H1 (cell line): ENCODE measurements around the gene SRCIN1. TPM values are rescaled to one million over a fixed set of nuclear protein-coding genes. Genes with fewer than 3 reads are reported as not detected.
A peak's percentile ranks its signal among the peaks of the same experiment; 100 is the strongest.

Experiments used
- CTCF ChIA-PET: fragments of 300-600 bp; sonication (Branson Sonifier 250); formaldehyde crosslinking; loops from one replicate; lab custom pipeline; 2021; ENCODE audit not compliant: partially characterized antibody; lab: Charles Lee
- POLR2A ChIA-PET: fragments of 300-600 bp; sonication (Branson Sonifier 250); formaldehyde crosslinking; loops from one replicate; lab custom pipeline; 2021; ENCODE audit warnings: inconsistent platforms; ENCODE audit not compliant: partially characterized antibody; lab: Charles Lee
- DNase-seq, 2 experiments: peaks; one replicate each; pipeline versions ENCODE4 v3.0.0 to v3.0.0-alpha.2; 2010 to 2022; ENCODE audit warnings: low spot score in 2 of 2, low read depth in 1 of 2, mixed read lengths in 1 of 2
- FAIRE-seq: peaks from 2 replicates; lab custom pipeline; 2011; peaks lifted over from hg19 to GRCh38; lab: Jason Lieb, UNC
- H2AFZ ChIP-seq: 2 replicates; pipeline ENCODE4 v1.8.1; 2012; ENCODE audit warnings: low read length, inconsistent platforms
- H2AK5ac ChIP-seq: 2 replicates; pipeline ENCODE4 v1.6.1; 2013; ENCODE audit warnings: low read depth, low read length
- H2BK120ac ChIP-seq: replicated peaks from 2 replicates; pipeline ENCODE3; 2013; ENCODE audit warnings: low read depth, low read length, inconsistent platforms
- H2BK12ac ChIP-seq: 2 replicates; pipeline ENCODE4 v1.6.1; 2013; ENCODE audit warnings: low read depth, low read length
- H2BK15ac ChIP-seq: 2 replicates; pipeline ENCODE4 v1.6.1; 2013; ENCODE audit warnings: low read length
- H2BK20ac ChIP-seq: 2 replicates; pipeline ENCODE4 v1.6.1; 2013; ENCODE audit warnings: low read length
- H2BK5ac ChIP-seq: 2 replicates; pipeline ENCODE4 v1.6.1; 2013; ENCODE audit warnings: low read depth, low read length
- H3K14ac ChIP-seq: 2 replicates; pipeline ENCODE4 v1.6.1; 2013; ENCODE audit warnings: inconsistent platforms; ENCODE audit not compliant: insufficient read length
- H3K18ac ChIP-seq: 2 replicates; pipeline ENCODE4 v1.6.1; 2013; ENCODE audit warnings: low read length; ENCODE audit errors: extremely low read depth
- H3K23ac ChIP-seq: 2 replicates; pipeline ENCODE4 v1.6.1; 2013; ENCODE audit warnings: inconsistent platforms; ENCODE audit not compliant: insufficient read length
- H3K23me2 ChIP-seq: 2 replicates; pipeline ENCODE4 v1.6.1; 2013; ENCODE audit warnings: low read depth, low read length
- H3K27ac ChIP-seq: 2 replicates; pipeline ENCODE4 v1.6.1; 2011; ENCODE audit warnings: low read depth, low read length, inconsistent platforms
- H3K27me3 ChIP-seq, 4 experiments: replicated peaks in 1 of 4; 1 replicate in 1 of 4; 2 replicates in 3 of 4; pipeline versions ENCODE4 v1.6.1 to v1.8.1; 2011 to 2013; ENCODE audit warnings: low read length in 3 of 4, mild to moderate bottlenecking in 3 of 4, inconsistent platforms in 2 of 4, mixed read lengths in 2 of 4, moderate library complexity in 1 of 4; ENCODE audit not compliant: control insufficient read depth in 3 of 4, insufficient read depth in 3 of 4; ENCODE audit errors: extremely low read depth in 1 of 4
- H3K36me3 ChIP-seq, 4 experiments: 2 replicates each; pipeline versions ENCODE4 v1.6.1 to v1.8.1; 2011 to 2013; ENCODE audit warnings: mild to moderate bottlenecking in 4 of 4, low read length in 3 of 4, moderate library complexity in 2 of 4, control low read depth in 1 of 4, inconsistent platforms in 1 of 4; ENCODE audit not compliant: insufficient read depth in 4 of 4, control insufficient read depth in 2 of 4
- H3K4ac ChIP-seq: replicated peaks from 2 replicates; pipeline ENCODE3; 2013; ENCODE audit warnings: low read length, low read depth, mixed read lengths, inconsistent platforms; ENCODE audit not compliant: insufficient read length
- H3K4me1 ChIP-seq, 4 experiments: replicated peaks in 1 of 4; 1 replicate in 1 of 4; 2 replicates in 3 of 4; pipeline versions ENCODE4 v1.6.1 to v1.8.1; 2011 to 2013; ENCODE audit warnings: low read length in 3 of 4, inconsistent platforms in 2 of 4, mixed read lengths in 1 of 4; ENCODE audit not compliant: insufficient read depth in 4 of 4, control insufficient read depth in 3 of 4
- H3K4me2 ChIP-seq, 2 experiments: 2 replicates each; pipeline versions ENCODE4 v1.6.1 to v1.8.1; 2011 to 2013; ENCODE audit warnings: low read depth in 2 of 2, low read length in 2 of 2, control low read depth in 1 of 2, inconsistent platforms in 1 of 2, mild to moderate bottlenecking in 1 of 2; ENCODE audit not compliant: insufficient read depth in 1 of 2
- H3K4me3 ChIP-seq, 4 experiments: fragments of 200-600, 300-600 bp in 1 of 4; sonication (generic), shearing (Covaris generic), sonication (Bioruptor Twin) in 1 of 4; 2 replicates each; pipeline versions ENCODE4 v1.5.1 to v1.8.1; 2011 to 2016; ENCODE audit warnings: low read length in 4 of 4, low read depth in 3 of 4, control low read depth in 2 of 4, inconsistent platforms in 2 of 4, mild to moderate bottlenecking in 2 of 4, mixed read lengths in 1 of 4, moderate library complexity in 1 of 4; ENCODE audit not compliant: insufficient read depth in 2 of 4; ENCODE audit errors: extremely low read depth in 1 of 4
- H3K56ac ChIP-seq: replicated peaks from 2 replicates; pipeline ENCODE3; 2013; ENCODE audit warnings: low read depth, mild to moderate bottlenecking, mixed read lengths, low read length, inconsistent platforms; ENCODE audit not compliant: insufficient read length
- H3K79me1 ChIP-seq: 2 replicates; pipeline ENCODE4 v1.6.1; 2013; ENCODE audit warnings: low read depth, low read length, control low read depth
- H3K79me2 ChIP-seq, 2 experiments: 2 replicates each; pipeline versions ENCODE4 v1.6.1 to v1.8.1; 2012 to 2013; ENCODE audit warnings: low read length in 2 of 2, mild to moderate bottlenecking in 2 of 2, inconsistent platforms in 1 of 2; ENCODE audit not compliant: insufficient read depth in 2 of 2, control insufficient read depth in 1 of 2
- H3K9ac ChIP-seq, 4 experiments: replicated peaks in 1 of 4; 1 replicate in 1 of 4; 2 replicates in 3 of 4; pipeline versions ENCODE4 v1.6.1 to v1.8.1; 2011 to 2013; ENCODE audit warnings: low read depth in 3 of 4, low read length in 3 of 4, control low read depth in 2 of 4, mild to moderate bottlenecking in 2 of 4, moderate library complexity in 2 of 4, inconsistent platforms in 1 of 4; ENCODE audit errors: extremely low read depth in 1 of 4
- H3K9me3 ChIP-seq, 2 experiments: 2 replicates each; pipeline versions ENCODE4 v1.6.1 to v1.8.1; 2012 to 2013; ENCODE audit warnings: mild to moderate bottlenecking in 2 of 2, moderate library complexity in 2 of 2, control low read depth in 1 of 2, inconsistent platforms in 1 of 2, low read depth in 1 of 2, low read length in 1 of 2, mixed read lengths in 1 of 2; ENCODE audit not compliant: insufficient read depth in 2 of 2
- H4K20me1 ChIP-seq, 2 experiments: replicated peaks in 1 of 2; 2 replicates each; pipeline versions ENCODE3 to v1.8.1; 2011 to 2013; ENCODE audit warnings: inconsistent platforms in 2 of 2, low read length in 2 of 2, mild to moderate bottlenecking in 1 of 2; ENCODE audit not compliant: insufficient read depth in 2 of 2, control insufficient read depth in 1 of 2
- H4K5ac ChIP-seq: 2 replicates; pipeline ENCODE4 v1.6.1; 2013; ENCODE audit warnings: low read length, low read depth, mixed read lengths, inconsistent platforms; ENCODE audit not compliant: insufficient read length
- H4K8ac ChIP-seq: 2 replicates; pipeline ENCODE4 v1.8.0; 2013; ENCODE audit warnings: mild to moderate bottlenecking, moderate library complexity, low read length, inconsistent platforms; ENCODE audit not compliant: insufficient read depth; ENCODE audit errors: extremely low read depth
- H4K91ac ChIP-seq: replicated peaks from 2 replicates; pipeline ENCODE3; 2013; ENCODE audit warnings: low read length, mixed read lengths, inconsistent platforms; ENCODE audit not compliant: insufficient read length
- ASH2L ChIP-seq: fragments of 200-600, 300-600 bp; sonication (generic); IDR thresholded peaks from one replicate; pipeline ENCODE4 v1.7.1; 2017; ENCODE audit warnings: low read length
- BACH1 ChIP-seq: IDR thresholded peaks from 2 replicates; pipeline ENCODE4 v1.6.1; 2012; ENCODE audit warnings: low read length, improper control_type of control experiment
- CHD2 ChIP-seq: IDR thresholded peaks from 2 replicates; pipeline ENCODE4 v1.6.1; 2012; ENCODE audit warnings: low read length, improper control_type of control experiment
- CTBP2 ChIP-seq: IDR thresholded peaks from 2 replicates; pipeline ENCODE4 v1.7.0; 2011; ENCODE audit warnings: borderline replicate concordance, mild to moderate bottlenecking, moderate library complexity, mixed read lengths, low read length; ENCODE audit not compliant: insufficient read depth, insufficient read length
- EGR1 ChIP-seq: IDR thresholded peaks from 2 replicates; pipeline ENCODE4 v1.6.1; 2011; ENCODE audit warnings: low read depth, low read length, borderline replicate concordance
- FOSL1 ChIP-seq: IDR thresholded peaks from 2 replicates; pipeline ENCODE4 v1.6.1; 2011; ENCODE audit warnings: mild to moderate bottlenecking, low read depth, low read length, moderate library complexity; ENCODE audit not compliant: insufficient read depth
- HDAC6 ChIP-seq: IDR thresholded peaks from one replicate; pipeline ENCODE4 v1.7.1; 2012; ENCODE audit warnings: low read depth, mild to moderate bottlenecking, inconsistent platforms, low read length, moderate library complexity
- MAFK ChIP-seq: IDR thresholded peaks from 2 replicates; pipeline ENCODE4 v1.6.1; 2012; ENCODE audit warnings: low read depth, mild to moderate bottlenecking, improper control_type of control experiment, low read length
- RNF2 ChIP-seq: fragments of 200-900, 300-1000 bp; sonication (generic); IDR thresholded peaks from 2 replicates; pipeline ENCODE4 v1.7.1; 2016; ENCODE audit warnings: borderline replicate concordance, low read depth, mild to moderate bottlenecking, antibody characterized with exemption, low read length; ENCODE audit not compliant: poor library complexity, severe bottlenecking; ENCODE audit errors: missing control alignments
- SP4 ChIP-seq: IDR thresholded peaks from 2 replicates; pipeline ENCODE4 v1.6.1; 2012; ENCODE audit warnings: low read length, inconsistent platforms
- TAF1 ChIP-seq: IDR thresholded peaks from 2 replicates; pipeline ENCODE4 v1.6.1; 2011; ENCODE audit warnings: mild to moderate bottlenecking, low read depth, low read length
- TAF7 ChIP-seq: optimal IDR thresholded peaks from 2 replicates; pipeline ENCODE3; 2011; ENCODE audit warnings: low read depth, mild to moderate bottlenecking, inconsistent platforms, low read length, moderate library complexity, borderline replicate concordance
- WGBS, 2 experiments: shearing (Covaris generic) in 1 of 2; methylation state at CpG; one replicate each; pipeline versions ENCODE4 v1.1.6 to v1.1.7; 2013 to 2015; ENCODE audit warnings: low lambda C conversion rate in 2 of 2, mixed read lengths in 2 of 2, inconsistent platforms in 1 of 2, low coverage in 1 of 2, missing lambda C conversion rate in 1 of 2; ENCODE audit not compliant: insufficient replicate concordance in 2 of 2, insufficient coverage in 1 of 2, insufficient read length in 1 of 2; ENCODE audit errors: extremely low coverage in 1 of 2, missing lambda C conversion rate in 1 of 2; 5-methylcytosine and 5-hydroxymethylcytosine counted together
- polyA plus RNA-seq, 7 experiments: library from polyadenylated mRNA; depleted of rRNA in 3 of 7; stranded (reverse) in 5 of 7; unstranded in 2 of 7; fragments of >200 nt in 5 of 7; fragments of 200-250 nt in 2 of 7; gene quantifications; 1 replicate in 5 of 7; 2 replicates in 1 of 7; 4 replicates in 1 of 7; pipeline versions ENCODE4 v1.2.1 to v1.2.3, GENCODE V29; 2011 to 2013; ENCODE audit warnings: missing spikeins in 2 of 7, mixed read lengths in 2 of 7
- total RNA-seq: library from RNA; stranded (reverse); fragmentation: NEBNext Ultra II Directional; extraction: Animal tissue kit (Norgen Biotek cat#: 25700); gene quantifications from 2 replicates; pipeline ENCODE4 v1.2.1, GENCODE V29; 2021
- TF ChIP-seq, protein P1 (sequence below): IDR thresholded peaks from 2 replicates; pipeline ENCODE4 v1.6.1; 2012; ENCODE audit warnings: inconsistent platforms

The SRCIN1 gene
- total and polyA plus RNA-seq, 2 of the 8 experiments (the other 6 are each of a cell fraction or from before 2014, with no cell fraction given) = 2.8 to 3.8 TPM

DNA sequence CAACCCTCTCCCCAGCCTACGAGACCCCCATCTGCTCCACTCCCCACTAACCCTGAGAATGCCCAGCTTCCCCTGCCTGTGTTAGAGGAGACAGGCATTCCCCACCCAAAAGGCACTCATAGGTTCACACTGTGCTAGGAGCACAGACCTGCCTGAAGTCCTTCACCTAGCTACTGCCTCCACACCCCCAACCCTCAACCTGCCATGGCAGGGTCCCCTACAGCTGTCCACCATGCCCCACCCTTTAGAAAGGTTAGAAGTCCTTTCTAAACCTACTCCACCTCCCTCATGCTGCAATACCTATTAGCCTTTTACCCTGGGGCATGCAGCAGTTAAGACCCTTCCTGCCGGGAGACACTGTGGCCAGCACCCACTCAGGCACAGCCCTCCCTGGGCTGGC, 9.1 kb downstream of the SRCIN1 start:
- H2AFZ ChIP-seq = no peak overlapping the region
- H3K79me1 ChIP-seq = 0 out of 2 replicates have a peak, but pooled peaks cover 4% of the 10 kb centered on the region
- H3K4ac ChIP-seq = no peak overlapping the region
- H3K23ac ChIP-seq = no peak overlapping the region
- no peak overlapping the region for H3K9ac ChIP-seq
- H2BK120ac ChIP-seq = no peak overlapping the region
- H2BK5ac ChIP-seq = peak overlapping the region; percentile 35; the same call in 1 of the 2 replicates
- H4K8ac ChIP-seq = no peak overlapping the region
- peak overlapping the region; percentile 98; the same call in 1 of the 2 replicates for H2BK15ac ChIP-seq
- peaks cover 0 to 7% (median 0%) of the 10 kb centered on the region in 4 experiments; a peak in 3 of 7 replicates for H3K27me3 ChIP-seq
- H2BK12ac ChIP-seq = peak overlapping the region; percentile 33; the same call in 1 of the 2 replicates
- ChIA-PET POLR2A (interaction anchor here (0.9 to 5.1 kb wide), 5 partner anchors 10 to 71 kb away, joined by 4 to 32 read pairs (median 14); no protein-coding TSS in a partner anchor), CTCF (interaction anchor here (5.0 to 32.0 kb wide), 5 partner anchors 7 to 67 kb away, joined by 24 to 914 read pairs (median 403); partner anchors contain the start of genes EPOP and SRCIN1)
- peaks cover 0 to 3% of the 10 kb centered on the region in 2 experiments for H4K20me1 ChIP-seq
- H4K91ac ChIP-seq = no peak overlapping the region
- H2AK5ac ChIP-seq = no peak overlapping the region; the same call in 1 of the 2 replicates
- peaks cover 4% of the 10 kb centered on the region; the same call in 1 of the 2 replicates for H3K23me2 ChIP-seq
- H3K14ac ChIP-seq = no peak overlapping the region
- H3K36me3 ChIP-seq = no peaks in the 10 kb centered on the region
- peak overlapping the region; percentile 80; the same call in 1 of the 2 replicates for H2BK20ac ChIP-seq
- H3K9me3 ChIP-seq = no peaks in the 10 kb centered on the region
- no peak overlapping the region for H3K4me3 ChIP-seq
- no peak for DNase-seq
- H3K79me2 ChIP-seq = no peaks in the 10 kb centered on the region
- no peak overlapping the region for H3K27ac ChIP-seq
- H3K18ac ChIP-seq = no peak overlapping the region
- H3K4me2 ChIP-seq = no peak overlapping the region
- peaks cover 8 to 46% (median 39%) of the 10 kb centered on the region in 4 experiments for H3K4me1 ChIP-seq
- 92% methylated on average over 2 of the region's 2 CpGs; no CpG with 5 or more reads in 1 of the 2 experiments for WGBS, 2 experiments
- H3K56ac ChIP-seq = no peak overlapping the region
- no peak for FAIRE-seq
- no peak overlapping the region for H4K5ac ChIP-seq
- TF ChIP-seq MAFK (no peak), BACH1 (no peak), TAF1 (no peak), CHD2 (no peak), SP4 (no peak), HDAC6 (no peak), EGR1 (no peak), RNF2 (no peak), TAF7 (no peak), ASH2L (no peak), CTBP2 (no peak), FOSL1 (no peak)
- TF ChIP-seq, protein P1, sequence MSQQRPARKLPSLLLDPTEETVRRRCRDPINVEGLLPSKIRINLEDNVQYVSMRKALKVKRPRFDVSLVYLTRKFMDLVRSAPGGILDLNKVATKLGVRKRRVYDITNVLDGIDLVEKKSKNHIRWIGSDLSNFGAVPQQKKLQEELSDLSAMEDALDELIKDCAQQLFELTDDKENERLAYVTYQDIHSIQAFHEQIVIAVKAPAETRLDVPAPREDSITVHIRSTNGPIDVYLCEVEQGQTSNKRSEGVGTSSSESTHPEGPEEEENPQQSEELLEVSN = no peak
